CD4-positive, alpha-beta T cell treated with Interleukin-1 beta for 1 hour (primary cell): ENCODE results near the gene CCDC146.

Experiments used
- DNase-seq, 2 donors: peaks; one replicate each; pipeline ENCODE4 v3.0.0-alpha.2; 2020 to 2022

CCDC146 gene

GRCh38 chr7:77293046-77293445, 170.6 kb downstream of the CCDC146 start:
- DNase-seq = no peak

GRCh38 chr7:77295549-77295948, 173.1 kb downstream of the CCDC146 start:
- DNase-seq = no peak

GRCh38 chr7:77306231-77307067, 184.0 kb downstream of the CCDC146 start:
- DNase-seq = no peak

- DNase-seq = no peak
Measured at GRCh38 chr7:77308792-77309191, 186.4 kb downstream of the CCDC146 start.

- no peak for DNase-seq
Measured at GRCh38 chr7:77309714-77310220, 187.4 kb downstream of the CCDC146 start.

- DNase-seq = no peak
Measured at GRCh38 chr7:77310982-77311381, 188.6 kb downstream of the CCDC146 start.

- no peak for DNase-seq
Measured at GRCh38 chr7:77313085-77313484, 190.7 kb downstream of the CCDC146 start.

GRCh38 chr7:77313876-77314480, 191.6 kb downstream of the CCDC146 start:
- DNase-seq = no peak

- DNase-seq = no peak
Measured at GRCh38 chr7:77315182-77315591, 192.8 kb downstream of the CCDC146 start.

GRCh38 chr7:77316219-77316978, 194.0 kb downstream of the CCDC146 start:
- peak in 1 of 2 donors; percentile 17 for DNase-seq

- no peak for DNase-seq
Measured at GRCh38 chr7:77318019-77318418, 195.6 kb downstream of the CCDC146 start.

- DNase-seq = no peak
Measured at GRCh38 chr7:77320137-77320536, 197.7 kb downstream of the CCDC146 start.

GRCh38 chr7:77320714-77321113, 198.3 kb downstream of the CCDC146 start:
- no peak for DNase-seq

GRCh38 chr7:77321300-77321699, 198.9 kb downstream of the CCDC146 start:
- DNase-seq = no peak

- no peak for DNase-seq
Measured at GRCh38 chr7:77326131-77326530, 203.7 kb downstream of the CCDC146 start.

GRCh38 chr7:77327067-77327931, 204.9 kb downstream of the CCDC146 start:
- DNase-seq = peak in 1 of 2 donors; percentile 64

GRCh38 chr7:77327932-77328628, 205.7 kb downstream of the CCDC146 start:
- peak; percentile 21 to 22 for DNase-seq

GRCh38 chr7:77328669-77329068, 206.3 kb downstream of the CCDC146 start:
- no peak for DNase-seq

- DNase-seq = no peak
Measured at GRCh38 chr7:77329466-77330168, 207.2 kb downstream of the CCDC146 start.

GRCh38 chr7:77330169-77330882, 207.9 kb downstream of the CCDC146 start:
- peak in 1 of 2 donors; percentile 46 for DNase-seq
